Tibial nerve (tissue), 3 donors: ENCODE data around the gene ZNF358.

Source experiments
- CTCF ChIP-seq, 5 experiments: fragments of 200-600 bp in 3 of 5; fragments of 450-650 bp in 2 of 5; sonication (generic) in 3 of 5; IDR thresholded peaks; one replicate each; pipeline ENCODE4 v1.5.1; 2016 to 2019; ENCODE audit warnings: antibody characterized with exemption in 5 of 5, mild to moderate bottlenecking in 3 of 5, moderate library complexity in 2 of 5
- POLR2A ChIP-seq, 2 donors: fragments of 450-650 bp; IDR thresholded peaks; one replicate each; pipeline ENCODE4 v1.6.1; 2017; ENCODE audit warnings: antibody characterized with exemption in 2 of 2, mild to moderate bottlenecking in 2 of 2, moderate library complexity in 2 of 2

- TF ChIP-seq CTCF (IDR thresholded peaks at IDR 0.05) (no peak), POLR2A (IDR thresholded peaks at IDR 0.05) (no peak)
Measured at GRCh38 chr19:7507884-7508283, 8.0 kb upstream of the ZNF358 start.
